ENCODE measurements around the gene TMPRSS2.

The TMPRSS2 gene

GRCh38 chr21:41509733-41510132 lies 1.8 kb upstream of the TMPRSS2 start:
- DNase-seq (ENCODE audit: low spot score), result no peak

DNA sequence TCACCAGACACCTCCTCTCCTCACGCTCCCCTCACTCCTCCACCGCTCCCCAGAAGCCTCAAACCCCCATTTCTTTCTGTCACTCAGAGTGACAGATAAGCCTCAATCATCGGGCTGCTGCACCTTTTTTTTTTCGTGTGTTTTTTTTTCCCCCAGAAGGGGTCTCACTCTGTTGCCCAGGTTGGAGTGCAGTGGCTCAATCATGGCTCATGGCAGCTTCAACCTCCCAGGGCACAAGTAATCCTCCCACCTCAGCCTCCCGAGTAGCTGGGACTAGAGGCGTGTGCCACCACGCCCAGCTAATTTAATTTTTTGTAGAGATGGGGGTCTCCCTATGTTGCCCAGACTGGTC lies 1.2 kb upstream of the TMPRSS2 start:
- DNase-seq (ENCODE audit: low spot score), result no peak

DNA sequence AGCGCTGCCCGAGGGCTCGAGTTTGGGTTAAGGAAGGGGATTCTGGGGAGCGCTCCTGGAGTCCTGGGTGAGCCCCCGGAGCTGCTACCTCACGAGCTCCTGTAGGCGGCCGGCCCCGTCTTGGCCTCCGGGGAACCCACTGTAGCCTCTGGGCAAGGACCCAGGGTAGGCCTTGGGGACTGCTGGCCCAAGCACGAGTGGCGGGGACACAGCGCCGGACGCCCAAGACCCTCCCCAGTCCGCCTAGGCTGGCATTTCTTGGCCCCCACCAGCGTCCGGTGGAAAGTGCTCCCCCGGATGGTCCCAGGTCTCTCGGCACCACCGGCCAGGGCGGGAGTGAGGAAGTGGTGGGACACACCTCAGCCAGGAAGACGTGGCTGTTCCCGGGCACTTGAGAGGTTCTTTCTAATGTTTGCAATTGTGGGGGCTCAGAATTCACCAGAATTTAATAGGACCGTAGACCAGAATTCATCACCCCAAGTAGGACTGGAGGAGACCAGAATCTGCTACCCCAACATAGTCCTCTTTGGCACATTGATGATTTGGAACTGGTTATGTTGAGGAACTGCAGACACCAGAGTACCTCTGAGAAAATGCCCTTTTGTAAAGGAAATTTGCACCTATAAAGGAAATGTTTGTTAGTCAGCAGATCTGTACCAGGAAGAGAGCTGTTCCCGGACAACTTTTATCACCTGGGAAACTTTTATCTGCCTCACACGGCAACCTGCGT lies 622 bp upstream of the TMPRSS2 start:
- DNase-seq (ENCODE audit: low spot score), result peak; percentile 21

DNA sequence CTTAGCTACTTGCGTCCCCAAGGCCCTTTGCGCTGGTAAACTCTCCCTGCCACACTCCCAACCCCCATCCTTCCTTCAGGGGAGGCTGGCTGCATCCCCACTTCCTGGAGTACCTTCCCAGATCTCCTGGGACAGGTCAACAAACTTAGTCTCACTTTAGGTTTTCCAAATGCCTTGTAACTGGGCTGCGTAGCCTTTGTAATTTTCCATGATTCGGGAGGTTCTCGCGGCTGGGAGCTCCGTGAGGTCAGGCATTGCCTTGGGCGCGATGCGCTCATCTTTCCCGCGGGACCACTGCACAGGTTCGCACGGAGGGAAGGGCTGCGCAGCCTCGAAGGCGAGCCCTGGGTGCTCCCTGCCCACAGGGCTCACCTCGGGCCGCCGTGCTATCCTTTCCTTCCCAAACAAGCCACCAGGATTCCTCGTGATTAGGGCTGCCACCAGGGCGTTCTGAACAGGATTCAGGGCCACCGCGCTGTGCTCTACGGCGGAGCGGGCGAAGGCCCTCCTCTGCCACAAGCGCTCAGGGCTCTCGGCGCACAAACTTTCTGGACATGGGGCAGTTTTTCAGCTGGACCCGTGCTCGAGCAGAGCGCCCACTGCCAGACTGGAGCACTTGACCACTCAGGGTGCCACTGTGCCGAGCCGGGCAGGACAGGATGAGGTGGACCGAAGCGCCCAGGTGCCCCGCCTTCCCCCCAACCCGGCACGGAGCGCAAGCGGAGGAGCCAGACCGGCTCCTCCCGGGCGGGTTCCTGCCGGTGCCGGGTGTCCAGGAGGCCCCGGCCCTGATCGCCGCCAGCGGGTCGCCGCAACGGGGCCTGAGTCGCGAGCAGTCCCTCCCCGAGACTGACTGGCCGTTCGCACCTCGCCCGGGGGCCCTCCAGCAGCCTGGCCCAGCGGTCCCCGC lies 1.1 kb downstream of the TMPRSS2 start:
- DNase-seq (ENCODE audit: low spot score), result peak; percentile 58

- DNase-seq (ENCODE audit: low spot score), result no peak
These were observed 1.9 kb downstream of the TMPRSS2 start for GRCh38 chr21:41506005-41506594.

DNA sequence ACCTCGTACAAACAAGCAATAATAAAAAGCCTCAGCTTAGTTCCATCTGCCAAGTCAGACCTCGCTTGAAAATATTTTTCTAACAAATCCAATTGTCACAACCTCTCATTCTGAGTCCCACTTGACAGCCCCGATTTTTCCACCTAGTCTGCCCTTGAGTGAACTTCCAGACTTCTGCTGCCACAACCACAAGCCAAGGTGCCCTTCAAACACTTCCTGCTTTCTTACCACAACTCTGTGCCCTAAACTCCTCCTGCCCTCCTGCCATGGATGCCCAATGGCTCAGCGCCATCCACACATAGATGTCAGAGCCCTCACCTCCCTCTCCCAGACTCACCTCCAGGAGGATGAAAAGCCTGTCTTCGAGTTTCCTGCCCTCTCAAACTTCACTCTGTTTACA lies 3.9 kb downstream of the TMPRSS2 start:
- no peak for DNase-seq (ENCODE audit: low spot score)

GRCh38 chr21:41503331-41503730 lies 4.6 kb downstream of the TMPRSS2 start:
- DNase-seq (ENCODE audit: low spot score), result no peak

DNA sequence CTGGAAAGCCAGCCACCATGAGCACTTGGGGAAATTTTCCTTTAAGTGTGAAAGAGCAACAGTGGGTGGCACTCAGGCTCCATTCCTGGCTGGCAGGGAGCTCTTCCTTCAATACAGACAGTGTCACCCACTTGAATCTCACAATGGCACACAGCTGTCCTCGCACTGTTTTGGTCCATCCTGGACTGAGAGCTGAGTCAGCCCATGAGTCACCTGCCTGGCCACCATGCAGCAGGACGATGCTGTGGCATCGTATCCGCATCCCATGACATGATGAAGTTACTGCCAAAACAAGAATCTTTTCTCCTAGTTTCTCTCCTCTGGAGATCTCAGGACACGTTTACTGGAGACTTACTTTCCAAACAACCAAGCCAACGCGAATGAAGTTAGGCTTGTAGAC lies 6.0 kb downstream of the TMPRSS2 start:
- DNase-seq (ENCODE audit: low spot score), result peak; percentile 73

GRCh38 chr21:41500931-41501381 lies 7.0 kb downstream of the TMPRSS2 start:
- no peak for DNase-seq (ENCODE audit: low spot score)

DNA sequence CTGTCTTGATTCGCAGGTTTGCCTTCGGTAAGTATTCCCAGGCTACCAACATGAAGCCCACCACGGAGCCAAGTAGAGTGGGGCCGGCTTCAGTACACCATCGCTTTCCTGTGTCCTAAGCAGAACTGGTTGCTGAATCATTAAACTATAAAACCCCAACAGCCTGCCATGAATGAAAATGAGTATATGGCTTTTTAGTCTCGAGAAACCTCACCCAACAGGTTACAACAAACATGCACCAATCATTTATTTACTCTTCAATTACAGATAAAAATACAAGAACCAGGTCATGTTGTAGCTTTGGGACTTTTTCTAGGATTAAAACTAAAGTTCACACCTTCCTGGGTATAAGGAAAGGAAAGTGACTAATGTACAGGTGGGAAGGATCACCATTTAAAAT lies 7.6 kb downstream of the TMPRSS2 start:
- DNase-seq (ENCODE audit: low spot score), result no peak

- DNase-seq (ENCODE audit: low spot score), result no peak
These were observed 8.0 kb downstream of the TMPRSS2 start for GRCh38 chr21:41499920-41500319.

- no peak for DNase-seq (ENCODE audit: low spot score)
These were observed 10.2 kb downstream of the TMPRSS2 start for GRCh38 chr21:41497788-41498187.

- DNase-seq (ENCODE audit: low spot score), result no peak
These were observed 10.9 kb downstream of the TMPRSS2 start for GRCh38 chr21:41497008-41497407.

- no peak for DNase-seq (ENCODE audit: low spot score)
These were observed 13.7 kb downstream of the TMPRSS2 start for GRCh38 chr21:41494242-41494641.

- DNase-seq (ENCODE audit: low spot score), result no peak
These were observed 16.5 kb downstream of the TMPRSS2 start for GRCh38 chr21:41491412-41491811.

DNA sequence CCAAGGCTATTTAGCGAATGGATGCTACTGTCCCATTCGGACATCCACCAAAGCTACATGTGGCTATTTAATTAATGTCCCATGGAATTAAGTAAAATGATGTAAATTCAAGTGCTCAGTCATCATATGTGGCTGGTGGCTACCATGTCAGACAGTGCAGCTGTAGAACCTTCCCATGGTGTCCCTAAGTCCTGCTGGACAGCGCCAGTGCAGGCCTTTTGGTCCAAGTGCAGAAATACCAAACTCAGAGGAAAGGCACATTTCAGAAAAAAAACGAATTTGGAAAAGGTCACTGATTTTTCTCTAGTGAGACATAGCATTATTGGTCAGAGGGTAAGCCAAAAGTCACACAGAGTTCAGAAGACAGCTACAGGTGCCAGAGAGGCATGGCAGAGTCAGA lies 17.6 kb downstream of the TMPRSS2 start:
- no peak for DNase-seq (ENCODE audit: low spot score)

DNA sequence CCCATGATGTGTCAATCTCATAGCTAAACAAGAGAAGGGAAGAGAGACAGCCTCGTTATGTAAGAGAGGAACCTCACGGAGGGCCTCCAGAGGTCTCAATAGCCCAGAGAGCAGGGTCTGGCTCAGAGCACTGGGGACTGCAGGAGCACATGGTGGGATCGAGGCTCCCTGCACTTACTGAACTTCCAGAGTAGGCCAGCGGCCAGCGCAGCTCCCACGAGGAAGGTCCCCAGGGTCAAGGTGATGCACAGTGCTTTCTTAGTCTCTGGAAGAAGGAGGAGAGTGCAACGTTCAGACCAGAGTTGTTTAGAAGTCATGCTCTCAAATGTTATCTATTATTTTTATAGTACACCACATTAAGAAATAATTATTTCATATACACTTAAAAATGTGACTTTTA lies 18.6 kb downstream of the TMPRSS2 start:
- DNase-seq (ENCODE audit: low spot score), result no peak

DNA sequence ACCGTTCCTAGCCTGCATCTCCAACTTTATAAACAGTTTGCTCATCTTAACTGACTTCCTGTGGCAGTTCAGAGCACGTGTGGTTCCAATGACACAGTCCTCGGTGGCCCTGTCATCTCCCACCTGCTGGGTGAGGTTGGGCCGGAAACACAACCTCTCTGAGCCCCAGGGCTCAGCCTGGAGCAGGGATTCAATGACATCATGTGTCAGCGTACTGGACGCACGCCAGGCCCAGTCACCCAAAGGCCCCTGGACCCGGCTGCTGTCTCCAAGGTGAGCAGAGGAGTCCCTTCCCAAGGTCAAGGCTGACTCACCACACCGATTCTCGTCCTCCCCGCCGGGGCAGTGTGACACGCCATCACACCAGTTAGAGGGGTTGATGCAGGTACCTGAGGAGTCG lies 19.9 kb downstream of the TMPRSS2 start:
- peak; percentile 56 for DNase-seq (ENCODE audit: low spot score)

GRCh38 chr21:41487082-41487481 lies 20.9 kb downstream of the TMPRSS2 start:
- no peak for DNase-seq (ENCODE audit: low spot score)

DNA sequence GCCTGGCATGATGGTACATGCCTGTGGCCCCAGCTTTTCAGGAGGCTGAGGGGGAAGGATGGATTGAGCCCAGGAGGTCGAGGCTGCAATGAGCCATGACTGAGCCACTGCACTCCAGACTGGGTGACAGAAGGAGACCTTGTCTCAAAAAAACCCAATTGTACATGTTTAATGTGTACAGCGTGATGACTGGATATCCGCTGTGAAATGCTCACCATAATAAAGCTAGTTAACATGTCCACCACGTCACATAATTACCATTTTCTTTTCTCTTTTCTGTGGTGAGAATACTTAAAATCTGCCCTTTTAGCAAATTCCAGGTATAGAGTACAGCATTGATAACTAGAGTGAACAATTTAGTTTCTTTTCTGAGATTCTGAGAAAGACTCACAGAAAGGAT lies 24.0 kb downstream of the TMPRSS2 start:
- DNase-seq (ENCODE audit: low spot score), result no peak

GRCh38 chr21:41483415-41483814 lies 24.5 kb downstream of the TMPRSS2 start:
- no peak for DNase-seq (ENCODE audit: low spot score)

DNA sequence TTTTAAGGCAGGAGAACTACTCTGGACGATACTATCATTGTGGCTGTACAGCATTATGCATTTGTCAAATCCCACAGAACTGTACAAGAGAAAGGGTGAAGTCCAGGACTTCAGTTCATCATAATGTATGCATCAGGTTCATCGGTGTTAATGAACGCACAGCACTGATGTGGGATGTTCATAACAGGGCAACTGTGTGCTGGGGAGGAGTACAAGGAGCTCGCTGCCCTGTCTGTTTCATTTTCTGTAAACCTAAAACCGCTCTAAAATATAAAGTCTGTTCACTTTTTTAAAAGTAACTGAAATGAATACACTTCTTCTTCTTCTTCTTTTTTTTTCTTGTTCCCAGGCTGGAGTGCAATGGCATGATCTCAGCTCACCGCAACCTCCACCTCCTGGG lies 25.0 kb downstream of the TMPRSS2 start:
- no peak for DNase-seq (ENCODE audit: low spot score)

- DNase-seq (ENCODE audit: low spot score), result peak; percentile 94
These were observed 25.7 kb downstream of the TMPRSS2 start for GRCh38 chr21:41482301-41482700.

Measured in kidney tubule cell (primary cell).